ENCODE data around the gene FAM98A.

The FAM98A gene

GRCh38 chr2:33634261-33634910 lies 35.3 kb upstream of the FAM98A start:
- no peak for TF ChIP-seq SIN3A (IDR thresholded peaks at IDR 0.05; ENCODE audit: borderline replicate concordance, insufficient read depth, low read length)
- no peak for TF ChIP-seq TAF1 (IDR thresholded peaks at IDR 0.05; ENCODE audit: borderline replicate concordance, insufficient read depth, low read length)
- TF ChIP-seq FOXP2 (optimal IDR thresholded peaks at IDR 0.05; ENCODE audit: borderline replicate concordance, extremely low read depth, extremely low read length, insufficient read depth): no peak

GRCh38 chr2:33633315-33633714 lies 34.2 kb upstream of the FAM98A start:
- no peak for TF ChIP-seq SIN3A (IDR thresholded peaks at IDR 0.05; ENCODE audit: borderline replicate concordance, insufficient read depth, low read length)
- no peak for TF ChIP-seq POLR2AphosphoS5 (IDR thresholded peaks at IDR 0.05; ENCODE audit: low read depth, low read length)
- TF ChIP-seq REST (IDR thresholded peaks at IDR 0.05; ENCODE audit: insufficient read depth in 1 of 2, low read depth in 2 of 2, low read length in 2 of 2): no peak
- no peak for TF ChIP-seq FOXP2 (optimal IDR thresholded peaks at IDR 0.05; ENCODE audit: borderline replicate concordance, extremely low read depth, extremely low read length, insufficient read depth)
- no peak for TF ChIP-seq TAF1 (IDR thresholded peaks at IDR 0.05; ENCODE audit: borderline replicate concordance, insufficient read depth, low read length)

- no peak for TF ChIP-seq SIN3A (IDR thresholded peaks at IDR 0.05; ENCODE audit: borderline replicate concordance, insufficient read depth, low read length)
- TF ChIP-seq FOXP2 (optimal IDR thresholded peaks at IDR 0.05; ENCODE audit: borderline replicate concordance, extremely low read depth, extremely low read length, insufficient read depth): no peak
- TF ChIP-seq POLR2AphosphoS5 (IDR thresholded peaks at IDR 0.05; ENCODE audit: low read depth, low read length): no peak
- no peak for TF ChIP-seq REST (IDR thresholded peaks at IDR 0.05; ENCODE audit: insufficient read depth in 1 of 2, low read depth in 2 of 2, low read length in 2 of 2)
- TF ChIP-seq TAF1 (IDR thresholded peaks at IDR 0.05; ENCODE audit: borderline replicate concordance, insufficient read depth, low read length): no peak
Observed at GRCh38 chr2:33632831-33633230, 33.7 kb upstream of the FAM98A start.

- TF ChIP-seq REST (IDR thresholded peaks at IDR 0.05; ENCODE audit: insufficient read depth in 1 of 2, low read depth in 2 of 2, low read length in 2 of 2): no peak
- no peak for TF ChIP-seq TAF1 (IDR thresholded peaks at IDR 0.05; ENCODE audit: borderline replicate concordance, insufficient read depth, low read length)
- no peak for TF ChIP-seq SIN3A (IDR thresholded peaks at IDR 0.05; ENCODE audit: borderline replicate concordance, insufficient read depth, low read length)
- TF ChIP-seq FOXP2 (optimal IDR thresholded peaks at IDR 0.05; ENCODE audit: borderline replicate concordance, extremely low read depth, extremely low read length, insufficient read depth): no peak
- TF ChIP-seq POLR2AphosphoS5 (IDR thresholded peaks at IDR 0.05; ENCODE audit: low read depth, low read length): no peak
Observed at GRCh38 chr2:33628031-33628827, 29.1 kb upstream of the FAM98A start.

- TF ChIP-seq POLR2AphosphoS5 (IDR thresholded peaks at IDR 0.05; ENCODE audit: low read depth, low read length): no peak
- no peak for TF ChIP-seq REST (IDR thresholded peaks at IDR 0.05; ENCODE audit: insufficient read depth in 1 of 2, low read depth in 2 of 2, low read length in 2 of 2)
- no peak for TF ChIP-seq SIN3A (IDR thresholded peaks at IDR 0.05; ENCODE audit: borderline replicate concordance, insufficient read depth, low read length)
- TF ChIP-seq FOXP2 (optimal IDR thresholded peaks at IDR 0.05; ENCODE audit: borderline replicate concordance, extremely low read depth, extremely low read length, insufficient read depth): no peak
Observed at GRCh38 chr2:33619028-33619427, 19.9 kb upstream of the FAM98A start.
